ENCODE data around the gene ABCD1. TPM values are rescaled to one million over a fixed set of nuclear protein-coding genes. Genes with fewer than 3 reads are reported as not detected.
"Not testable (repeated sequence)": the region's sequence is repeated elsewhere in the genome, so short reads cannot be mapped to it uniquely, and the experiment has no call there.

ABCD1 gene
- total RNA-seq, 2 donors from 2014 or later = 9.7 to 97.8 TPM

- intact Hi-C loops (cut with DNase I) = no loop called here
- TF ChIP-seq POLR2AphosphoS5 (IDR thresholded peaks at IDR 0.05) (no peak), CTCF (IDR thresholded peaks at IDR 0.05) (no peak), POLR2A (IDR thresholded peaks at IDR 0.05) (no peak)
- Histone ChIP-seq H3K36me3 (no peaks in the 10 kb centered on the region), H3K9me3 (no peaks in the 10 kb centered on the region), H3K27ac (no peak overlapping the region), H3K4me1 (replicated peaks) (no peaks in the 10 kb centered on the region), H3K4me3 (no peak overlapping the region), H3K27me3 (replicated peaks; ENCODE audit: insufficient read depth) (no peaks in the 10 kb centered on the region)
- DNase-seq (ENCODE audit: low spot score) = no peak
- WGBS = 47% methylated on average over 3 of the region's 4 CpGs
Measured at GRCh38 chrX:153692003-153692402, 32.7 kb upstream of the ABCD1 start.

- 62% methylated on average over 9 of the region's 24 CpGs for WGBS
- Histone ChIP-seq H3K36me3 (no peaks in the 10 kb centered on the region), H3K27ac (no peak overlapping the region), H3K4me1 (replicated peaks) (no peaks in the 10 kb centered on the region), H3K4me3 (no peak overlapping the region), H3K9me3 (no peaks in the 10 kb centered on the region), H3K27me3 (replicated peaks; ENCODE audit: insufficient read depth) (no peaks in the 10 kb centered on the region)
- no peak for TF ChIP-seq POLR2AphosphoS5 (IDR thresholded peaks at IDR 0.05)
- TF ChIP-seq POLR2A (IDR thresholded peaks at IDR 0.05) = no peak
- no peak for TF ChIP-seq CTCF (IDR thresholded peaks at IDR 0.05)
- no peak for DNase-seq (ENCODE audit: low spot score)
- intact Hi-C loops (cut with DNase I) = no loop called here
Measured at GRCh38 chrX:153692611-153693156, 32.0 kb upstream of the ABCD1 start.

- intact Hi-C loops (cut with DNase I) = no loop called here
- DNase-seq (ENCODE audit: low spot score) = no peak
- 76% methylated on average over 17 of the region's 31 CpGs for WGBS
- no peak overlapping the region for H3K4me3 ChIP-seq
- H3K27ac ChIP-seq = no peak overlapping the region
- TF ChIP-seq CTCF (IDR thresholded peaks at IDR 0.05) (no peak), POLR2A (IDR thresholded peaks at IDR 0.05) (no peak), POLR2AphosphoS5 (IDR thresholded peaks at IDR 0.05) (no peak)
- H3K36me3 ChIP-seq = no peaks in the 10 kb centered on the region
- H3K4me1 ChIP-seq (replicated peaks) = no peaks in the 10 kb centered on the region
- H3K9me3 ChIP-seq = no peaks in the 10 kb centered on the region
- no peaks in the 10 kb centered on the region for H3K27me3 ChIP-seq (replicated peaks; ENCODE audit: insufficient read depth)
Measured at GRCh38 chrX:153693216-153694086, 31.2 kb upstream of the ABCD1 start.

- H3K27me3 ChIP-seq (replicated peaks; ENCODE audit: insufficient read depth); H3K9me3 ChIP-seq; H3K27ac ChIP-seq; intact Hi-C loops (cut with DNase I); H3K4me1 ChIP-seq (replicated peaks); DNase-seq (ENCODE audit: low spot score); H3K4me3 ChIP-seq; H3K36me3 ChIP-seq: not testable (repeated sequence)
- WGBS = 90% methylated on average over 2 of the region's 16 CpGs
Measured at GRCh38 chrX:153694256-153694655, 30.4 kb upstream of the ABCD1 start.

GRCh38 chrX:153694687-153695270, 29.9 kb upstream of the ABCD1 start:
- no peak for DNase-seq (ENCODE audit: low spot score)
- no peaks in the 10 kb centered on the region for H3K4me1 ChIP-seq (replicated peaks)
- whole genome bisulfite sequencing = no CpG with 5 or more reads among the region's 23 CpGs
- no peak overlapping the region for H3K27ac ChIP-seq
- TF ChIP-seq POLR2A (IDR thresholded peaks at IDR 0.05) (no peak), POLR2AphosphoS5 (IDR thresholded peaks at IDR 0.05) (no peak), CTCF (IDR thresholded peaks at IDR 0.05) (no peak)
- H3K9me3 ChIP-seq = no peaks in the 10 kb centered on the region
- no peak overlapping the region for H3K4me3 ChIP-seq
- no peaks in the 10 kb centered on the region for H3K27me3 ChIP-seq (replicated peaks; ENCODE audit: insufficient read depth)
- intact Hi-C loops (cut with DNase I) = no loop called here
- H3K36me3 ChIP-seq = no peaks in the 10 kb centered on the region
